ENCODE results near the gene SLIT3. TPM values are rescaled to one million over a fixed set of nuclear protein-coding genes. Genes with fewer than 3 reads are reported as not detected.

SLIT3 gene
- total RNA-seq, 1 experiment from 2014 or later: 0.92 TPM

GRCh38 chr5:168691891-168692290 lies 609.0 kb downstream of the SLIT3 start:
- Histone ChIP-seq H4K91ac (ENCODE audit: insufficient read length, low read depth, low read length) (no peak overlapping the region), H3K79me1 (ENCODE audit: insufficient read depth, low read depth, low read length, poor library complexity, severe bottlenecking) (no peaks in the 10 kb centered on the region), H4K5ac (ENCODE audit: insufficient read length, low read depth, low read length) (no peak overlapping the region), H3K23me2 (ENCODE audit: insufficient read length, low read depth, low read length, poor library complexity, severe bottlenecking) (no peaks in the 10 kb centered on the region), H3K4me1 (ENCODE audit: insufficient read depth, low read length) (no peaks in the 10 kb centered on the region), H3K79me2 (ENCODE audit: insufficient read depth, low read length) (no peaks in the 10 kb centered on the region), H3K9me3 (ENCODE audit: control insufficient read depth, low read depth, low read length) (no peaks in the 10 kb centered on the region), H2BK20ac (ENCODE audit: low read depth, low read length, poor library complexity, severe bottlenecking) (no peak overlapping the region), H3K4me2 (ENCODE audit: insufficient read depth, insufficient read length, low read length) (no peak overlapping the region), H3K18ac (ENCODE audit: insufficient read length, low read depth, low read length) (no peak overlapping the region), H2BK5ac (ENCODE audit: insufficient read length, low read length) (no peak overlapping the region), H3K4ac (ENCODE audit: low read depth, low read length) (no peak overlapping the region), H3K27me3 (ENCODE audit: insufficient read depth, low read length) (no peaks in the 10 kb centered on the region; the same call in 1 of the 2 replicates), H2BK12ac (ENCODE audit: insufficient read length, low read depth, low read length) (no peak overlapping the region), H3K23ac (ENCODE audit: insufficient read length, low read depth, low read length) (no peak overlapping the region), H3T11ph (ENCODE audit: low read length) (no peak overlapping the region), H3K56ac (ENCODE audit: insufficient read length, low read depth, low read length) (no peak overlapping the region), H2AK5ac (ENCODE audit: insufficient read length, low read length) (no peak overlapping the region), H4K20me1 (ENCODE audit: control insufficient read depth, insufficient read depth, insufficient read length) (no peaks in the 10 kb centered on the region), H3K27ac (ENCODE audit: insufficient read length, low read depth, low read length) (no peak overlapping the region), H2BK15ac (ENCODE audit: low read depth, low read length) (no peak overlapping the region), H4K8ac (replicated peaks; ENCODE audit: insufficient read length, low read depth, low read length) (no peak overlapping the region), H2AFZ (ENCODE audit: low read length) (no peak overlapping the region), H3K14ac (ENCODE audit: insufficient read depth, low read length) (no peak overlapping the region), H2BK120ac (ENCODE audit: low read depth, low read length, poor library complexity, severe bottlenecking) (no peak overlapping the region), H3K9ac (ENCODE audit: extremely low read depth, insufficient read length, low read length) (no peak overlapping the region)
- no peak overlapping the region for H3K4me3 Mint-ChIP-seq
- no peaks in the 10 kb centered on the region for H3K36me3 Mint-ChIP-seq (ENCODE audit: insufficient read depth in 1 of 3, low read depth in 3 of 3)
- H3K27me3 Mint-ChIP-seq (ENCODE audit: low read depth): peaks cover 48% of the 10 kb centered on the region
- H3K27ac Mint-ChIP-seq: no peak overlapping the region; a peak in 1 of 7 replicates
- WGBS (ENCODE audit: extremely low coverage, insufficient read length, low lambda C conversion rate): no CpG with 5 or more reads among the region's 4 CpGs
- TF ChIP-seq CTCF (conservative IDR thresholded peaks at IDR 0.05): no peak
- H3K9me3 Mint-ChIP-seq: no peaks in the 10 kb centered on the region
- no peak for DNase-seq
- no peaks in the 10 kb centered on the region; a peak in 1 of 4 replicates for H3K4me1 Mint-ChIP-seq
